H1 (cell line): ENCODE data around the gene SMC6. TPM values are rescaled to one million over a fixed set of nuclear protein-coding genes. Genes with fewer than 3 reads are reported as not detected.

Experiments used
- CTCF ChIA-PET: fragments of 300-600 bp; sonication (Branson Sonifier 250); formaldehyde crosslinking; loops from one replicate; lab custom pipeline; 2021; ENCODE audit not compliant: partially characterized antibody; lab: Charles Lee
- POLR2A ChIA-PET: fragments of 300-600 bp; sonication (Branson Sonifier 250); formaldehyde crosslinking; loops from one replicate; lab custom pipeline; 2021; ENCODE audit warnings: inconsistent platforms; ENCODE audit not compliant: partially characterized antibody; lab: Charles Lee
- DNase-seq, 2 experiments: peaks; one replicate each; pipeline versions ENCODE4 v3.0.0 to v3.0.0-alpha.2; 2010 to 2022; ENCODE audit warnings: low spot score in 2 of 2, low read depth in 1 of 2, mixed read lengths in 1 of 2
- FAIRE-seq: peaks from 2 replicates; lab custom pipeline; 2011; peaks lifted over from hg19 to GRCh38; lab: Jason Lieb, UNC
- H2AFZ ChIP-seq: 2 replicates; pipeline ENCODE4 v1.8.1; 2012; ENCODE audit warnings: low read length, inconsistent platforms
- H2AK5ac ChIP-seq: 2 replicates; pipeline ENCODE4 v1.6.1; 2013; ENCODE audit warnings: low read depth, low read length
- H2BK120ac ChIP-seq: replicated peaks from 2 replicates; pipeline ENCODE3; 2013; ENCODE audit warnings: low read depth, low read length, inconsistent platforms
- H2BK12ac ChIP-seq: 2 replicates; pipeline ENCODE4 v1.6.1; 2013; ENCODE audit warnings: low read depth, low read length
- H2BK15ac ChIP-seq: 2 replicates; pipeline ENCODE4 v1.6.1; 2013; ENCODE audit warnings: low read length
- H2BK20ac ChIP-seq: 2 replicates; pipeline ENCODE4 v1.6.1; 2013; ENCODE audit warnings: low read length
- H2BK5ac ChIP-seq: 2 replicates; pipeline ENCODE4 v1.6.1; 2013; ENCODE audit warnings: low read depth, low read length
- H3K14ac ChIP-seq: 2 replicates; pipeline ENCODE4 v1.6.1; 2013; ENCODE audit warnings: inconsistent platforms; ENCODE audit not compliant: insufficient read length
- H3K18ac ChIP-seq: 2 replicates; pipeline ENCODE4 v1.6.1; 2013; ENCODE audit warnings: low read length; ENCODE audit errors: extremely low read depth
- H3K23ac ChIP-seq: 2 replicates; pipeline ENCODE4 v1.6.1; 2013; ENCODE audit warnings: inconsistent platforms; ENCODE audit not compliant: insufficient read length
- H3K23me2 ChIP-seq: 2 replicates; pipeline ENCODE4 v1.6.1; 2013; ENCODE audit warnings: low read depth, low read length
- H3K27ac ChIP-seq: 2 replicates; pipeline ENCODE4 v1.6.1; 2011; ENCODE audit warnings: low read depth, low read length, inconsistent platforms
- H3K27me3 ChIP-seq, 4 experiments: replicated peaks in 1 of 4; 1 replicate in 1 of 4; 2 replicates in 3 of 4; pipeline versions ENCODE4 v1.6.1 to v1.8.1; 2011 to 2013; ENCODE audit warnings: low read length in 3 of 4, mild to moderate bottlenecking in 3 of 4, inconsistent platforms in 2 of 4, mixed read lengths in 2 of 4, moderate library complexity in 1 of 4; ENCODE audit not compliant: control insufficient read depth in 3 of 4, insufficient read depth in 3 of 4; ENCODE audit errors: extremely low read depth in 1 of 4
- H3K36me3 ChIP-seq, 4 experiments: 2 replicates each; pipeline versions ENCODE4 v1.6.1 to v1.8.1; 2011 to 2013; ENCODE audit warnings: mild to moderate bottlenecking in 4 of 4, low read length in 3 of 4, moderate library complexity in 2 of 4, control low read depth in 1 of 4, inconsistent platforms in 1 of 4; ENCODE audit not compliant: insufficient read depth in 4 of 4, control insufficient read depth in 2 of 4
- H3K4ac ChIP-seq: replicated peaks from 2 replicates; pipeline ENCODE3; 2013; ENCODE audit warnings: low read length, low read depth, mixed read lengths, inconsistent platforms; ENCODE audit not compliant: insufficient read length
- H3K4me1 ChIP-seq, 4 experiments: replicated peaks in 1 of 4; 1 replicate in 1 of 4; 2 replicates in 3 of 4; pipeline versions ENCODE4 v1.6.1 to v1.8.1; 2011 to 2013; ENCODE audit warnings: low read length in 3 of 4, inconsistent platforms in 2 of 4, mixed read lengths in 1 of 4; ENCODE audit not compliant: insufficient read depth in 4 of 4, control insufficient read depth in 3 of 4
- H3K4me2 ChIP-seq, 2 experiments: 2 replicates each; pipeline versions ENCODE4 v1.6.1 to v1.8.1; 2011 to 2013; ENCODE audit warnings: low read depth in 2 of 2, low read length in 2 of 2, control low read depth in 1 of 2, inconsistent platforms in 1 of 2, mild to moderate bottlenecking in 1 of 2; ENCODE audit not compliant: insufficient read depth in 1 of 2
- H3K4me3 ChIP-seq, 4 experiments: fragments of 200-600, 300-600 bp in 1 of 4; sonication (generic), shearing (Covaris generic), sonication (Bioruptor Twin) in 1 of 4; 2 replicates each; pipeline versions ENCODE4 v1.5.1 to v1.8.1; 2011 to 2016; ENCODE audit warnings: low read length in 4 of 4, low read depth in 3 of 4, control low read depth in 2 of 4, inconsistent platforms in 2 of 4, mild to moderate bottlenecking in 2 of 4, mixed read lengths in 1 of 4, moderate library complexity in 1 of 4; ENCODE audit not compliant: insufficient read depth in 2 of 4; ENCODE audit errors: extremely low read depth in 1 of 4
- H3K56ac ChIP-seq: replicated peaks from 2 replicates; pipeline ENCODE3; 2013; ENCODE audit warnings: low read depth, mild to moderate bottlenecking, mixed read lengths, low read length, inconsistent platforms; ENCODE audit not compliant: insufficient read length
- H3K79me1 ChIP-seq: 2 replicates; pipeline ENCODE4 v1.6.1; 2013; ENCODE audit warnings: low read depth, low read length, control low read depth
- H3K79me2 ChIP-seq, 2 experiments: 2 replicates each; pipeline versions ENCODE4 v1.6.1 to v1.8.1; 2012 to 2013; ENCODE audit warnings: low read length in 2 of 2, mild to moderate bottlenecking in 2 of 2, inconsistent platforms in 1 of 2; ENCODE audit not compliant: insufficient read depth in 2 of 2, control insufficient read depth in 1 of 2
- H3K9ac ChIP-seq, 4 experiments: replicated peaks in 1 of 4; 1 replicate in 1 of 4; 2 replicates in 3 of 4; pipeline versions ENCODE4 v1.6.1 to v1.8.1; 2011 to 2013; ENCODE audit warnings: low read depth in 3 of 4, low read length in 3 of 4, control low read depth in 2 of 4, mild to moderate bottlenecking in 2 of 4, moderate library complexity in 2 of 4, inconsistent platforms in 1 of 4; ENCODE audit errors: extremely low read depth in 1 of 4
- H3K9me3 ChIP-seq, 2 experiments: 2 replicates each; pipeline versions ENCODE4 v1.6.1 to v1.8.1; 2012 to 2013; ENCODE audit warnings: mild to moderate bottlenecking in 2 of 2, moderate library complexity in 2 of 2, control low read depth in 1 of 2, inconsistent platforms in 1 of 2, low read depth in 1 of 2, low read length in 1 of 2, mixed read lengths in 1 of 2; ENCODE audit not compliant: insufficient read depth in 2 of 2
- H4K20me1 ChIP-seq, 2 experiments: replicated peaks in 1 of 2; 2 replicates each; pipeline versions ENCODE3 to v1.8.1; 2011 to 2013; ENCODE audit warnings: inconsistent platforms in 2 of 2, low read length in 2 of 2, mild to moderate bottlenecking in 1 of 2; ENCODE audit not compliant: insufficient read depth in 2 of 2, control insufficient read depth in 1 of 2
- H4K5ac ChIP-seq: 2 replicates; pipeline ENCODE4 v1.6.1; 2013; ENCODE audit warnings: low read length, low read depth, mixed read lengths, inconsistent platforms; ENCODE audit not compliant: insufficient read length
- H4K8ac ChIP-seq: 2 replicates; pipeline ENCODE4 v1.8.0; 2013; ENCODE audit warnings: mild to moderate bottlenecking, moderate library complexity, low read length, inconsistent platforms; ENCODE audit not compliant: insufficient read depth; ENCODE audit errors: extremely low read depth
- H4K91ac ChIP-seq: replicated peaks from 2 replicates; pipeline ENCODE3; 2013; ENCODE audit warnings: low read length, mixed read lengths, inconsistent platforms; ENCODE audit not compliant: insufficient read length
- CREB1 ChIP-seq: IDR thresholded peaks from 2 replicates; pipeline ENCODE4 v1.6.1; 2012; ENCODE audit warnings: inconsistent platforms
- EGR1 ChIP-seq: IDR thresholded peaks from 2 replicates; pipeline ENCODE4 v1.6.1; 2011; ENCODE audit warnings: low read depth, low read length, borderline replicate concordance
- NANOG ChIP-seq: IDR thresholded peaks from 2 replicates; pipeline ENCODE4 v1.6.1; 2011; ENCODE audit warnings: low read length, low read depth, mild to moderate bottlenecking, inconsistent platforms; ENCODE audit not compliant: insufficient read depth, poor library complexity, severe bottlenecking
- PHF8 ChIP-seq: fragments of 200-600 bp; sonication (generic); conservative IDR thresholded peaks from 2 replicates; pipeline ENCODE4 v1.7.1; 2012; ENCODE audit warnings: low read depth, mild to moderate bottlenecking, inconsistent platforms, low read length, moderate library complexity
- RBBP5 ChIP-seq: IDR thresholded peaks from 2 replicates; pipeline ENCODE4 v1.7.1; 2012; ENCODE audit warnings: low read depth, mild to moderate bottlenecking, inconsistent platforms, low read length, moderate library complexity, borderline replicate concordance
- TEAD4 ChIP-seq: IDR thresholded peaks from 2 replicates; pipeline ENCODE4 v1.6.1; 2012; ENCODE audit warnings: low read depth, low read length, inconsistent platforms, mixed read lengths
- WGBS, 2 experiments: shearing (Covaris generic) in 1 of 2; methylation state at CpG; one replicate each; pipeline versions ENCODE4 v1.1.6 to v1.1.7; 2013 to 2015; ENCODE audit warnings: low lambda C conversion rate in 2 of 2, mixed read lengths in 2 of 2, inconsistent platforms in 1 of 2, low coverage in 1 of 2, missing lambda C conversion rate in 1 of 2; ENCODE audit not compliant: insufficient replicate concordance in 2 of 2, insufficient coverage in 1 of 2, insufficient read length in 1 of 2; ENCODE audit errors: extremely low coverage in 1 of 2, missing lambda C conversion rate in 1 of 2; 5-methylcytosine and 5-hydroxymethylcytosine counted together
- polyA plus RNA-seq, 7 experiments: library from polyadenylated mRNA; depleted of rRNA in 3 of 7; stranded (reverse) in 5 of 7; unstranded in 2 of 7; fragments of >200 nt in 5 of 7; fragments of 200-250 nt in 2 of 7; gene quantifications; 1 replicate in 5 of 7; 2 replicates in 1 of 7; 4 replicates in 1 of 7; pipeline versions ENCODE4 v1.2.1 to v1.2.3, GENCODE V29; 2011 to 2013; ENCODE audit warnings: missing spikeins in 2 of 7, mixed read lengths in 2 of 7
- total RNA-seq: library from RNA; stranded (reverse); fragmentation: NEBNext Ultra II Directional; extraction: Animal tissue kit (Norgen Biotek cat#: 25700); gene quantifications from 2 replicates; pipeline ENCODE4 v1.2.1, GENCODE V29; 2021

The SMC6 gene
- total and polyA plus RNA-seq, 2 of the 8 experiments (the other 6 are each of a cell fraction or from before 2014, with no cell fraction given) = 9.7 to 49.5 TPM

DNA sequence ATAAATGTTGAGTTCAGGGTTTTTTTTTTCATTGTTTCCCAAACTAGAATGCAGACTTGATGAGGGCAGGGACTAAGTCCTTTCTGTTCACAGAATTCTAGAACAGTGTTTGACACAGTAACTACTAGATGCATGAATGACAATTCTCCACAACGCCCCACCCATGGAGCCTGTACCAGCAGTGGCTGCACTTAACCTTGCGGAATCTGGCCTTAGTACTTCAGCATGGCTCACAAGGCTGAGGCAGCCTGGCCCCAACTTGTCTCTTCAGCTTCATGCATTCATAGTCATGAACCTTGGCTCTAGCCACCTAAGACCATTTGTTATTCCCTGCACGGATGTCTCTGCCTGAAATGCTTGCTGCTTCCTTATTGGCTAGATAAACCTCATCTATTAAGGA, 33.1 kb upstream of the SMC6 start:
- H2AFZ ChIP-seq = no peak overlapping the region
- no peak overlapping the region for H4K8ac ChIP-seq
- H3K14ac ChIP-seq = no peak overlapping the region
- H4K5ac ChIP-seq = no peak overlapping the region
- FAIRE-seq (no peak), DNase-seq (no peak)
- H3K4me3 ChIP-seq = no peak overlapping the region
- 93% methylated on average over 3 of the region's 3 CpGs; no CpG with 5 or more reads in 1 of the 2 experiments for WGBS, 2 experiments
- peaks cover 0 to 3% (median 0%) of the 10 kb centered on the region in 4 experiments; a peak in 1 of 7 replicates for H3K4me1 ChIP-seq
- H3K4me2 ChIP-seq = no peak overlapping the region
- H4K20me1 ChIP-seq = no peaks in the 10 kb centered on the region
- no peaks in the 10 kb centered on the region for H3K27me3 ChIP-seq
- H3K9me3 ChIP-seq = no peaks in the 10 kb centered on the region
- H3K4ac ChIP-seq = no peak overlapping the region
- H3K23ac ChIP-seq = no peak overlapping the region
- no peak overlapping the region for H2BK5ac ChIP-seq
- no peak overlapping the region for H3K9ac ChIP-seq
- CTCF ChIA-PET = interaction anchor here (0.8 to 1.6 kb wide), 5 partner anchors 9 to 66 kb away, joined by 3 to 5 read pairs (median 3); no protein-coding TSS in a partner anchor
- H2AK5ac ChIP-seq = no peak overlapping the region
- no peak overlapping the region for H3K18ac ChIP-seq
- H2BK120ac ChIP-seq = no peak overlapping the region
- H2BK15ac ChIP-seq = no peak overlapping the region
- no peaks in the 10 kb centered on the region for H3K79me1 ChIP-seq
- no peaks in the 10 kb centered on the region for H3K79me2 ChIP-seq
- POLR2A ChIA-PET = interaction anchor here (0.7 kb wide), 1 partner anchor 419 kb away, joined by 3 read pairs; no protein-coding TSS in a partner anchor
- no peaks in the 10 kb centered on the region for H3K23me2 ChIP-seq
- no peak overlapping the region for H4K91ac ChIP-seq
- no peak overlapping the region for H2BK20ac ChIP-seq
- H3K56ac ChIP-seq = no peak overlapping the region
- no peak overlapping the region for H2BK12ac ChIP-seq
- H3K36me3 ChIP-seq = peaks cover 0 to 5% (median under 1%) of the 10 kb centered on the region in 4 experiments; a peak in 2 of 8 replicates
- H3K27ac ChIP-seq = no peak overlapping the region
- TF ChIP-seq CREB1 (no peak), PHF8 (no peak), TEAD4 (no peak), NANOG (no peak), EGR1 (no peak), RBBP5 (no peak)
